GM12874 (cell line): ENCODE results near the gene ERFL.

Experiments
- TF ChIP-seq, protein P1 (sequence below): IDR thresholded peaks from 2 replicates; pipeline ENCODE4 v1.5.1; 2011; ENCODE audit warnings: low read depth, mild to moderate bottlenecking, control low read depth, low read length, moderate library complexity; ENCODE audit not compliant: insufficient read depth

ERFL gene

DNA sequence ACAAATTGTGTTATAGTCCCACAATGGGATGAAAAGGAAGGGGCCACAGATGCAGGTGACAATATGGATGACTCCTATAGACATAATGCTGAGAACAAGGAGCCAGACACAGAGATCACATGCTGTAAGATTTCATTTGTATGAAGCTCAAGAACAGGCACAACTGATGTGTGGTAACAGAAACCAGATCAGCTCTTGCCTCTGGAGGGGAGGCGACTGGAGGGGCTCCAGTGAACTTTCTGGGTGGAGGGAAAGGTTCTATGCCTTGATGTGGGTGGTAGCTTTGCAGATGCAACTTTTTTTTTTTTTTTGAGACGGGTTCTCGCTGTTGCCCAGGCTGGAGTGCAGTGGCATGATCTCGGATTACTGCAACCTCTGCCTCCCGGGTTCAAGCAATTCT, 36.9 kb upstream of the ERFL start:
- TF ChIP-seq, protein P1, sequence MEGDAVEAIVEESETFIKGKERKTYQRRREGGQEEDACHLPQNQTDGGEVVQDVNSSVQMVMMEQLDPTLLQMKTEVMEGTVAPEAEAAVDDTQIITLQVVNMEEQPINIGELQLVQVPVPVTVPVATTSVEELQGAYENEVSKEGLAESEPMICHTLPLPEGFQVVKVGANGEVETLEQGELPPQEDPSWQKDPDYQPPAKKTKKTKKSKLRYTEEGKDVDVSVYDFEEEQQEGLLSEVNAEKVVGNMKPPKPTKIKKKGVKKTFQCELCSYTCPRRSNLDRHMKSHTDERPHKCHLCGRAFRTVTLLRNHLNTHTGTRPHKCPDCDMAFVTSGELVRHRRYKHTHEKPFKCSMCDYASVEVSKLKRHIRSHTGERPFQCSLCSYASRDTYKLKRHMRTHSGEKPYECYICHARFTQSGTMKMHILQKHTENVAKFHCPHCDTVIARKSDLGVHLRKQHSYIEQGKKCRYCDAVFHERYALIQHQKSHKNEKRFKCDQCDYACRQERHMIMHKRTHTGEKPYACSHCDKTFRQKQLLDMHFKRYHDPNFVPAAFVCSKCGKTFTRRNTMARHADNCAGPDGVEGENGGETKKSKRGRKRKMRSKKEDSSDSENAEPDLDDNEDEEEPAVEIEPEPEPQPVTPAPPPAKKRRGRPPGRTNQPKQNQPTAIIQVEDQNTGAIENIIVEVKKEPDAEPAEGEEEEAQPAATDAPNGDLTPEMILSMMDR = no peak

DNA sequence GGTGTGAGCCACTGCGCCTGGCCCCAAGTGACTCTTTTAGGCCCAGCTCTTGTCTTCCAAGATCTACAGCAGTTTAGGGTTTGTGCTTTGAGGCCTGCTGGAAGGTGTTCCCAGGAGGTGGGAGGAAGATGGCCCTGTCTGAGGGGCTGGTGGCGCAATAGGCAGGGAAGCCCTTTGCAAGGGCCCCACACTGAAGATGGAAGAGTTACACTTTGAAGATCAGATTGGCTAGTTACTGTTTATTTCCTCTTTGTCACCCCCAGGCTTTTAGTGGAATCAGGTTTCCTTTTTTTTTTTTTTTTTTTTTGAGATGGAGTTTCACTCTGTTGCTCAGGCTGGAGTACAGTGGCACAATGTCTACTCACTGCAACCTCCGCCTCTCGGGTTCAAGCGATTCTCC, 32.7 kb upstream of the ERFL start:
- TF ChIP-seq, protein P1 = no peak

DNA sequence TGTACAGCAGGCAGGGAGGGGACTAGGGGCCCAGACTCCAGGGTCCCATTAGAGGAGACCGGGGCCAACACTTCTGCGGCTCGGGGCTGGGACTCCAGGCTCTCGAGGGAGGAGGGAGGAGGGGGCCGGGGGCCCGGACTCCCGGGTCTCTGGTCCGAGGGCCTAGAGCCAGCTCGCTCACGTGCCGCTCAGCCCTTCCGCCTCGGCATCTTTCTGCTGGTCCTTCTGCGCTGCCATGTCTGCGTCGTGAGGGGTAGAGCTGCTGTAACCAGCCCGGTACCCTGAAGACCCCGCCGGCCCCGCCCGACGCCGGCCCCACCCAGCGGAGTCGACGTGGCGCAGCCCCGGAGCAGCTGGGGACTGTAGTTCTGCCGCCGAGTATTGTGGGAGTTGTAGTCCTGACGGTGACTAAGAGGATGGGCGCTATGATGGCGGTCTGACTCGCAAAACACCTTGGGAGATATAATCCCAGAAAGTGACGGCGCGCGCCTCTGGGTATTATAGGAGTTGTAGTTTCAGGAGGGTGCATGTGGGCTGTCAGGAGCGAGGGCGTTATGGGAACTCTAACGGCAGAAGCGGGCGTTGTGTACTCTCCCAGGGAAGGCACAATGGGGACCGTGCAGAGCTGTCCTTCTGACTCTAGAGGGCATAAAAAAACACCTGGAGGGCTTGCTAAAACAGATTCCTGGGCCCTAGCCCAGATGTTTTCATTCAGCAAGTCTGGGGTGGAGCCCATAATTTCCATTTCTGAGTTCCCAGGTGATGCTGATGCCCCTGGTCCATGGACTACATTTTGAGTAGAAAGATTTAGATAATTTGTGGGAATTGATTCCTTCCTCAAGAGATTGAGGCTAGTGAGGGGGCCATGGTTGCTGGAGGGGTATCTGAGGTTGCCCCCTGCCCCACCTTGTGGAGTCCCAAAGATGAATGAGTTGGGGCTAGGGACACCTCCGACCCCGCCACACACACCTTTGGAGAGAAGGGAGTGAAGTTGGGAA, 31.1 kb upstream of the ERFL start, which contains the start of gene RABAC1:
Gene RABAC1, minus strand, starts transcription at position 266 of the 998 bp plus-strand sequence. Its CDS starts 29 bp downstream, at position 237.
- TF ChIP-seq, protein P1 = peak; percentile 53

DNA sequence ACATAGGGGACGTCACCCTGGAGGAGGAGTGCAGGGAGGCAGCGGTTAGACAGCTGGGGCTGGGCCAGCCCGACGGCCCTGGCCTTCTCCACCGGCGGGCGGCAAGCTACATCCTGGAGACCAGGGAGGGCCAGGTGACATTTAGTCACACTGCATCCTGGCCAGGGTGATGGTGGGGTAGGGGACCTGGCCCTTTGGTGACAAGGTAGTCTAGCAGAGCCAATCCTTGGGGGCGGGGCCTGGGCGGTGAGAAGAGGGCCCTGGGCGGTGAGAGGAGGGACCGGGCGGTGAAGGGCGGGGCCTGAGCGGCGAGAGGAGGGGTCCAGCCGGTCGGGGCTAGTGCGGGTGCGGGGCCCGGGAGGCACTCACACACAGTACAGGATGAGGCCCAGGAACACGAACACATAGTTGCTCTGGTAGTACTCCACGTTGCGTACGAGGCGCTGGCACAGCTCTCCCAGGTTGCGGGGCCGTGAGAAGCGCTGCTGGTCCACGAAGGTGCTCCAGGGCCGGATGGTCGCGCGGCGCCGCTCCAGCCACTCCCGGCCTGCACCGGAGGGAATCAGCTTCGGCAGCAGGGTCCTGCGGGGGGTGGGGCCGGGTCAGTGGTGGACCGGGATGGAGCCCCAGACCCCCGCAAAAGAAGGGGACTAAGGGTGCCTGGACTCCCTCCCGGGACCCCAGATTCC, 30.3 kb upstream of the ERFL start:
- TF ChIP-seq, protein P1 = no peak

GRCh38 chr19:41957838-41958366, 29.7 kb upstream of the ERFL start:
- TF ChIP-seq, protein P1 = peak; percentile 81

GRCh38 chr19:41957161-41957837, 29.1 kb upstream of the ERFL start:
- TF ChIP-seq, protein P1 = no peak
